Esophagus muscularis mucosa (tissue), 4 donors: Measurements from ENCODE around the gene MLLT3.

Experiments
- CTCF ChIP-seq, 3 experiments: fragments of 200-600 bp in 2 of 3; fragments of 450-650 bp in 1 of 3; sonication (generic) in 2 of 3; IDR thresholded peaks; one replicate each; pipeline ENCODE4 v1.5.1; 2017 to 2019; ENCODE audit warnings: antibody characterized with exemption in 3 of 3, mild to moderate bottlenecking in 2 of 3, moderate library complexity in 1 of 3
- EP300 ChIP-seq: sonication (generic); formaldehyde crosslinking; IDR thresholded peaks from one replicate; pipeline ENCODE4 v1.6.1; 2017; ENCODE audit warnings: antibody characterized with exemption
- POLR2A ChIP-seq: fragments of 450-650 bp; IDR thresholded peaks from one replicate; pipeline ENCODE4 v1.6.1; 2017; ENCODE audit warnings: antibody characterized with exemption, moderate library complexity, mild to moderate bottlenecking, low read depth
- POLR2AphosphoS5 ChIP-seq, 2 donors: sonication (generic); formaldehyde crosslinking; IDR thresholded peaks; one replicate each; pipeline ENCODE4 v1.6.1; 2017; ENCODE audit warnings: antibody characterized with exemption in 2 of 2

- TF ChIP-seq POLR2AphosphoS5 (IDR thresholded peaks at IDR 0.05), result no peak
- TF ChIP-seq CTCF (IDR thresholded peaks at IDR 0.05), result no peak
- TF ChIP-seq POLR2A, result no peak
- no peak for TF ChIP-seq EP300
Observed at GRCh38 chr9:20540169-20540863, 82.0 kb downstream of the MLLT3 start.
